ENCODE results near the gene ABCC2.

DNA sequence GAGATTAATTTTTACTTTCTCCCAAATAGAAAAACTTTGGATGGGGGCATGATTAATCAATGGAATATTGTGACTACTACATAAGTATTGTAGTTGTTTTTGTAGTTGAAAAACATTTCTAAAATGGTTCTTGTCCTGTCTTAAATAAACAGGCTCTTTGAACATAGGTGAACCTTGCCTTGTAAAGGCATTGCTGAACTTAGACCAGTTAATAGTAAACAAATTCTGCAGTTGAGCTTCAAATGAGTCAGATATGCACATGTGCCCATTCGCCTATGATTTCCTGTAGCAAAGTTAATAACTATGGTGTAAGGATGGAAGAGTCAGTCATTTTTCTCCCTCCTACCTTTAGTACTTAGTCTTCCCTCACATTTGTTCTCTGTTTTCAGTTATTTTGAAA is 27.8 kb upstream of the ABCC2 start:
- TF ChIP-seq EZH2 (optimal IDR thresholded peaks at IDR 0.05; ENCODE audit: low read depth, low read length) = no peak
- TF ChIP-seq, protein P1, sequence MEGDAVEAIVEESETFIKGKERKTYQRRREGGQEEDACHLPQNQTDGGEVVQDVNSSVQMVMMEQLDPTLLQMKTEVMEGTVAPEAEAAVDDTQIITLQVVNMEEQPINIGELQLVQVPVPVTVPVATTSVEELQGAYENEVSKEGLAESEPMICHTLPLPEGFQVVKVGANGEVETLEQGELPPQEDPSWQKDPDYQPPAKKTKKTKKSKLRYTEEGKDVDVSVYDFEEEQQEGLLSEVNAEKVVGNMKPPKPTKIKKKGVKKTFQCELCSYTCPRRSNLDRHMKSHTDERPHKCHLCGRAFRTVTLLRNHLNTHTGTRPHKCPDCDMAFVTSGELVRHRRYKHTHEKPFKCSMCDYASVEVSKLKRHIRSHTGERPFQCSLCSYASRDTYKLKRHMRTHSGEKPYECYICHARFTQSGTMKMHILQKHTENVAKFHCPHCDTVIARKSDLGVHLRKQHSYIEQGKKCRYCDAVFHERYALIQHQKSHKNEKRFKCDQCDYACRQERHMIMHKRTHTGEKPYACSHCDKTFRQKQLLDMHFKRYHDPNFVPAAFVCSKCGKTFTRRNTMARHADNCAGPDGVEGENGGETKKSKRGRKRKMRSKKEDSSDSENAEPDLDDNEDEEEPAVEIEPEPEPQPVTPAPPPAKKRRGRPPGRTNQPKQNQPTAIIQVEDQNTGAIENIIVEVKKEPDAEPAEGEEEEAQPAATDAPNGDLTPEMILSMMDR (IDR thresholded peaks at IDR 0.05; ENCODE audit: low read length) = no peak

Data from MM.1S (cell line).